GM12878 (cell line): Measurements from ENCODE around the gene LTB4R2.

ENCODE experiments used
- CEBPB ChIP-seq, 2 experiments: fragments of 150-350 bp in 1 of 2; IDR thresholded peaks; 2 replicates each; pipeline ENCODE4 v1.6.1; 2012 to 2014; ENCODE audit warnings: low read depth in 2 of 2, low read length in 2 of 2, borderline replicate concordance in 1 of 2, inconsistent platforms in 1 of 2
- CTCF ChIP-seq, 3 experiments: IDR thresholded peaks in 2 of 3; conservative IDR thresholded peaks in 1 of 3; 2 replicates each; pipeline ENCODE4 v1.5.1; 2011; ENCODE audit warnings: low read depth in 3 of 3, low read length in 3 of 3, mild to moderate bottlenecking in 3 of 3, control low read depth in 2 of 3, moderate library complexity in 2 of 3, inconsistent platforms in 1 of 3, mixed read lengths in 1 of 3; ENCODE audit not compliant: control insufficient read depth in 2 of 3, insufficient read depth in 1 of 3; ENCODE audit errors: extremely low read depth in 1 of 3
- EGR1 ChIP-seq, 2 experiments: IDR thresholded peaks; 1 replicate in 1 of 2; 2 replicates in 1 of 2; pipeline ENCODE4 v1.6.1; 2011 to 2012; ENCODE audit warnings: low read depth in 2 of 2, low read length in 2 of 2, borderline replicate concordance in 1 of 2, mild to moderate bottlenecking in 1 of 2, moderate library complexity in 1 of 2
- MAX ChIP-seq: IDR thresholded peaks from 2 replicates; pipeline ENCODE4 v1.6.1; 2012; ENCODE audit warnings: low read depth, low read length, improper control_type of control experiment
- SMAD1 ChIP-seq: fragments of 450-650 bp; IDR thresholded peaks from 2 replicates; pipeline ENCODE4 v1.6.1; 2018; ENCODE audit warnings: mild to moderate bottlenecking, low read depth; ENCODE audit not compliant: partially characterized antibody

GRCh38 chr14:24293525-24293924 is 16.4 kb upstream of the LTB4R2 start:
- TF ChIP-seq CEBPB (IDR thresholded peaks at IDR 0.05; ENCODE audit: borderline replicate concordance in 1 of 2, low read depth in 2 of 2, low read length in 2 of 2): no peak
- TF ChIP-seq CTCF (IDR thresholded peaks at IDR 0.05 in 2 of 3, conservative IDR thresholded peaks at IDR 0.05 in 1 of 3; ENCODE audit: control insufficient read depth in 2 of 3, extremely low read depth in 1 of 3, insufficient read depth in 1 of 3, low read depth in 3 of 3, low read length in 3 of 3): no peak
- no peak for TF ChIP-seq SMAD1
- TF ChIP-seq MAX: no peak
- no peak for TF ChIP-seq EGR1 (IDR thresholded peaks at IDR 0.05; ENCODE audit: borderline replicate concordance in 1 of 2, low read depth in 2 of 2, low read length in 2 of 2)
